Measurements from ENCODE around the gene GATC. TPM values are rescaled to one million over a fixed set of nuclear protein-coding genes. Genes with fewer than 3 reads are reported as not detected.

GATC gene, protein sequence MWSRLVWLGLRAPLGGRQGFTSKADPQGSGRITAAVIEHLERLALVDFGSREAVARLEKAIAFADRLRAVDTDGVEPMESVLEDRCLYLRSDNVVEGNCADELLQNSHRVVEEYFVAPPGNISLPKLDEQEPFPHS
- total RNA-seq: 10 to 100 TPM; 29.4 to 37.9 TPM

DNA sequence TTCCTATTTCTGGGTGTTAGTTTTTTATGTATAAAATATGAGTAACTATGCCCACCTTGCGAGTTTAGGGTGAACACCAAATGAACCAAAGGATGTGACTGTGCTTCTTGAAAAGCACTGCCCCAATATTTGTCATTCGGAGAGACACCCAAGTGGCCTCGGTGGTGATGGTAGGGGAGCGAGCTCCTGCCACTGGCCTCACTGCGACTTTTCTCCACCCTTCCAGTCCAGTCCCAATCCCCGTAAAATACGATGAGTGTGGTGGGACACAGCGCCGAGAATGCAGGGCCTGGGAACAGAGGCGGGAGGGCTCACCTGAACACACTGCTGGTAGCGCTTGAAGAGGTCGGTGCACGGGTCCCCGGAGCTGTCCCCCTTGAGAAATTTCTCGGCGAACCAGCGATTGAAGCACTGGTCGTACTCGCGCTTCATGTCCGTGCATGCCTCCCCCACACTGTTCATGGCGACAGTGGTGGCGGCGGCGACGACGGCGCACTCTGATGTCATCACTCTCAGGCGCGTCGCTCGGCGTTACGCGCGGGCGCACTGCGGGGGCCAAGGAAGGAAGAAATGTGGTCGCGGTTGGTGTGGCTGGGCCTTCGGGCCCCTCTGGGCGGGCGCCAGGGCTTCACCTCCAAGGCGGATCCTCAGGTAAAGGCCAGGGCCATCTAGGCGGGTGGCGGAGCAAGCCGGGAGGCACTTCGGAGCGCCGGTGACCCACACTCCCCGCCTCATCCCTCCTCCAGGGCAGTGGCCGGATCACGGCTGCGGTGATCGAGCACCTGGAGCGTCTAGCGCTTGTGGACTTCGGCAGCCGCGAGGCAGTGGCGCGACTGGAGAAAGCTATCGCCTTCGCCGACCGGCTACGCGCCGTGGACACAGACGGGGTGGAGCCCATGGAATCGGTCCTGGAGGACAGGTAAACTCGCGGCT, at the start of gene GATC, which contains the start of gene TRIAP1:
Gene GATC (plus strand): TSS at position 534 of the 933 bp plus-strand sequence. CDS start 37 bp downstream, at position 571.
Gene TRIAP1 (minus strand): TSS at position 474 of the 933 bp plus-strand sequence. CDS start 12 bp downstream, at position 462.
- Mint-ChIP-seq H3K9me3 (no peaks in the 10 kb centered on the region), H3K27me3 (ENCODE audit: low read depth) (no peaks in the 10 kb centered on the region), H3K4me1 (ENCODE audit: low read depth) (peaks cover 49% of the 10 kb centered on the region), H3K27ac (peak within 1 kb of the TSS; percentile 96), H3K36me3 (ENCODE audit: insufficient read depth in 2 of 2) (peaks cover 7 to 20% of the 10 kb centered on the region in 2 donors), H3K4me3 (peak within 1 kb of the TSS; percentile 93)
- peak; percentile 96 to 97 for ATAC-seq (replicated peaks in 1 of 2)
- DNase-seq: peak; percentile 91 to 92

DNA sequence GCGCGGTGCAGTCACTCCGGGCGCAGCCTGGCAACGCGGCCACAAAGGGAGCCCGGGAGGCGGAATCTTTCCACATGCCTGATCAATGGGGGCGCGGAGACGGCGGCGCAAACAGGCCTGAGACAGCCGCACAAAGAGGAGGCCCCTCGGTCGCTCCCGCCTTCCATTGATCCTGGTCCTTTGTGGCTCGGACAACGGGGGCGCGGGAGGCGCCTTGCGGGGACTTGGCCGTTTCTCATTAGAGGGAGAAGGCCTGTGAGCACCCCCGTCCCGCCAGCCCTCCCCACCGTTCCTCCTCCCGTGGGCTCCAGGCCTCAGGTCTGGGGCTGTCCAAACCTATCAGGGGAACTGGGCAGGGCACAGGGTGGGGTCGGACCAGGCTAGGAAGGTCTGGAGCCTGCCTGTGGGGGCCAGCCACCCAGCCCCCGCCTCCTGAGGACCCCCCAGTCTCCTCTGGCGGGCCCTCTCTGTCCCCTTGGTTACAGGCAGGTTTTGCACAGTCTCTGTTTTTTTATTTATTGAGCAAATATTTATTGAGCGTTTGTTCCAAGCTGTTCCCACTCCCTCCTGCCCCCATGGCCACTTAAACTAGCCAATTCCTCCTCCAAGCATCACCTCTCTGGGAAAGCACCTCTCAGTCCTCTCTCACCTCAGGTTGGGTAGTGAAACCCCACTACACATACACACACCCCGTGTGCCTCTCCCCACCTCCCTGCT, 48.3 kb upstream of the GATC start:
- DNase-seq (no peak), ATAC-seq (replicated peaks in 1 of 2) (no peak)
- no peak overlapping the region for H3K4me3 Mint-ChIP-seq
- H3K27ac Mint-ChIP-seq: no peak overlapping the region
- H3K36me3 Mint-ChIP-seq (ENCODE audit: insufficient read depth in 2 of 2): no peaks in the 10 kb centered on the region
- H3K4me1 Mint-ChIP-seq (ENCODE audit: low read depth): peaks cover 6% of the 10 kb centered on the region
- peaks cover 43% of the 10 kb centered on the region for H3K27me3 Mint-ChIP-seq (ENCODE audit: low read depth)
- H3K9me3 Mint-ChIP-seq: no peaks in the 10 kb centered on the region

DNA sequence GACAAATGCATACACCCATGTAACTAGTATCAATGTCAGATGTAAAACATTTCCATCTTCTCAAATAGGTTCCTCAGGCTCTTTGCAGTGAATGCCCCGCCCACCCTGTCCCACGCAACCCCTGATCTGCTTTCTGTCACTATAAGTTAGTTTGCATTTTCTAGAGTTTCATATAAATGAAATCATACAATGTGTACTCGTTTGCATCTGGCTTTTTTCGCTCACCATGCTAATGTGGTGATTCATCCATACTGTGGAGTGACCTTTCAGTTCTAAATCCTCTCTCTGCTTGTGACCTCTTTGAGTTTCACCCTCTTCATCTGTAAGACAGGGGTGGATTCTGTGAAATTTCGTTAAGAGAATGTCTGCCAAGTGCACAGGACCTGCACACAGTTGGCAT, 46.7 kb upstream of the GATC start:
- Mint-ChIP-seq H3K9me3 (no peaks in the 10 kb centered on the region), H3K4me1 (ENCODE audit: low read depth) (peaks cover 6% of the 10 kb centered on the region), H3K36me3 (ENCODE audit: insufficient read depth in 2 of 2) (no peaks in the 10 kb centered on the region), H3K27ac (no peak overlapping the region), H3K4me3 (no peak overlapping the region), H3K27me3 (ENCODE audit: low read depth) (peaks cover 43% of the 10 kb centered on the region)
- ATAC-seq (replicated peaks in 1 of 2) (peak; percentile 20 to 65), DNase-seq (no peak)

DNA sequence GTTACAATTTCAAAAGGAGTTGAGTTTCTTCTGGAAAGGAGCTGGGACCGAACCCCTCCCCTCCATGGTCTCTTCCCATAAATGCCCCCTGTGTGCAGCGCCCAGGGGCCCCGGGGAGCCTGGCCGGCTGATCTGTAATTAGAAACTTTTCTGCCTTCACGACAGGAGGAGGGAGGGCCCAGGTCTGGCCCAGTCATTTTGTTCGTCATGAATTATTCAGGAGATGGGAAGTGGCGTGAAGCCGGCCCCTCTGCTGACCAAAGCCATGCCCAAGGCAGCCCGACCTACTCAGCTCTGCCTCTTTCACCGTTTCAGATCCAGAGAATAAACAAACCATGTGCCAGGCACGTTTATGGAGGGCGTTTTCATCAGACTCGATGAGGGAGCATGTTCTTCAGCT, 44.0 kb upstream of the GATC start:
- H3K4me3 Mint-ChIP-seq: no peak overlapping the region
- peaks cover 6% of the 10 kb centered on the region for H3K4me1 Mint-ChIP-seq (ENCODE audit: low read depth)
- H3K9me3 Mint-ChIP-seq: no peaks in the 10 kb centered on the region
- H3K27me3 Mint-ChIP-seq (ENCODE audit: low read depth): peaks cover 23% of the 10 kb centered on the region
- H3K27ac Mint-ChIP-seq: no peak overlapping the region
- ATAC-seq (replicated peaks in 1 of 2): no peak
- no peak for DNase-seq
- no peaks in the 10 kb centered on the region for H3K36me3 Mint-ChIP-seq (ENCODE audit: insufficient read depth in 2 of 2)

DNA sequence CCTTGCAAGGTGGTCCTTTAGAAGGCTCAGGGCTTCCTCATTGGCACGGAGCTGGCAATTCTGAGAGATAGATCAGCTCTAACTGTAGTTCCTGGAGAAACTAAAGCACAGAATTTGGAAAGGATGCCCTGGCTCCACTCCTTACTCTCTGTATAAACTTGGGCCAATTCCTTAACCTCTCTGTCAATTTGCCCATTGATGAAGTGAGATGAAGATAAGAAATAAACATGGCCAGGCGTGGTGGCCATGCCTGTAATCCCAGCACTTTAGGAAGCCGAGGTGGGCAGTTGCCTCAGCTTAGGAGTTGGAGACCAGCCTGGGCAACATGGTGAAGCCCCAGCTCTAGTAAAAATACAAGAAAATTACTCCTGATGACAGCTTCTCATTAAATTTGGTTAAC, 42.4 kb upstream of the GATC start:
- peaks cover 6% of the 10 kb centered on the region for H3K4me1 Mint-ChIP-seq (ENCODE audit: low read depth)
- H3K27ac Mint-ChIP-seq: no peak overlapping the region
- ATAC-seq (replicated peaks in 1 of 2) (no peak), DNase-seq (no peak)
- H3K4me3 Mint-ChIP-seq: no peak overlapping the region
- no peaks in the 10 kb centered on the region for H3K36me3 Mint-ChIP-seq (ENCODE audit: insufficient read depth in 2 of 2)
- no peaks in the 10 kb centered on the region for H3K9me3 Mint-ChIP-seq
- peaks cover 14% of the 10 kb centered on the region for H3K27me3 Mint-ChIP-seq (ENCODE audit: low read depth)

DNA sequence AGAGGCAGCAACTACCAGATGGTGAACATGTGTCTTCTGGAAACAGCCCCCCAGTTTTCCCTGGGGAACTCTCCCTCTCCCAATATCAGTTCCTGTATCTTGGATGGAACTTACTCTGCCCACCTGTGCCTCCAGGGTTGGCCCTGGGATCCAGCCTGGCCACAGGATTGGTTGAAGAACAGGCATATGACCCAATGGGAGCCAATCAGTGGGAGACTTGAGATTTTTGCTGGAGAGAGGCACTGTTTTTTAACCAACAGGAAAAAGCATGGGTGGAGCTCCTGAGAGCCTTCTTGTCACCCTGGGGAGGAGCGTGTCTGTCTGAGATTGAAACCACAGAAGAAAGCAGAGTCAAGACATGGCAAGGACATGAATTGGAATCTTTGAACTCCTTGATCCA, 42.0 kb upstream of the GATC start:
- Mint-ChIP-seq H3K4me3 (no peak overlapping the region), H3K27me3 (ENCODE audit: low read depth) (peaks cover 14% of the 10 kb centered on the region), H3K36me3 (ENCODE audit: insufficient read depth in 2 of 2) (no peaks in the 10 kb centered on the region), H3K9me3 (no peaks in the 10 kb centered on the region), H3K27ac (no peak overlapping the region), H3K4me1 (ENCODE audit: low read depth) (peaks cover 6% of the 10 kb centered on the region)
- ATAC-seq (replicated peaks in 1 of 2) (no peak), DNase-seq (no peak)

DNA sequence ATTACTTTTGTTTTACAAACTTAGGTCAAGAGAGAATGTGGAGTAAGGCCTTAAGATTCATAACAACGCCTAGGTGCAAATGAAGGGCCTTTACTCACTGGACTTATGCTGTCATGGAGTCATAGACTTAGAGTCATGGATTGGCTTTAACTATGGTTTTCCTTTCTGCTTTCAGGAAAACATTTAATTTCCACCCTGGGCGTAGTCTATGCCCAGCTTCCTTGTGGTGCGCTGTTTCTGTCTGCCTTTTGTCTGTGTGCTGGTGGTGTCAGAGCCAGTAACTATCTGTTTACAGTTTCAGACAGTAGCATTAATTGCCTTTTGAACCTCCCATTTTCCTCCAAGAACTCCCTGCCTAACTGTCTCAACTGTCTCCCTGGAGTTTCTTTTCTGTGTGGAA, 40.2 kb upstream of the GATC start:
- Mint-ChIP-seq H3K36me3 (ENCODE audit: insufficient read depth in 2 of 2) (no peaks in the 10 kb centered on the region), H3K27me3 (ENCODE audit: low read depth) (no peaks in the 10 kb centered on the region), H3K27ac (no peak overlapping the region), H3K4me1 (ENCODE audit: low read depth) (no peaks in the 10 kb centered on the region), H3K4me3 (no peak overlapping the region), H3K9me3 (no peaks in the 10 kb centered on the region)
- DNase-seq (no peak), ATAC-seq (replicated peaks in 1 of 2) (no peak)

DNA sequence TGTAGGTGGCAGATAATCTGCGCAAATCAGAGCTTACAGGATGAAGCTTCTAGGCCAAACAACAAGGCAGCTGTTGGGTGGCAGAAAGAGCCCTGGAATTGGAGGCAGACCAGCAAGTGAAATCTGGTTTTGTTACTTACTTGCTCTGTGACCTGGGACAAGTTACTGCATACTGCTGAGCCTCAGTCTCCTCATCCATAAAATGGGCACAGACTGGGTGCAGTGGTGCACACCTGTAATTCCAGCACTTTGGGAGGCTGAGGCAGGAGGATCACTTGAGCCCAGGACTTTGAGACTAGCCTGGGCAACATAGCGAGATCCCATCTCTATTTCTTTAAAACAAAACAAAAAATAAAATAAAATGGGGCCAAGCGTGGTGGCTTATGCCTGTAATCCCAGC, 39.7 kb upstream of the GATC start:
- H3K27ac Mint-ChIP-seq: no peak overlapping the region
- no peak for ATAC-seq (replicated peaks in 1 of 2)

DNA sequence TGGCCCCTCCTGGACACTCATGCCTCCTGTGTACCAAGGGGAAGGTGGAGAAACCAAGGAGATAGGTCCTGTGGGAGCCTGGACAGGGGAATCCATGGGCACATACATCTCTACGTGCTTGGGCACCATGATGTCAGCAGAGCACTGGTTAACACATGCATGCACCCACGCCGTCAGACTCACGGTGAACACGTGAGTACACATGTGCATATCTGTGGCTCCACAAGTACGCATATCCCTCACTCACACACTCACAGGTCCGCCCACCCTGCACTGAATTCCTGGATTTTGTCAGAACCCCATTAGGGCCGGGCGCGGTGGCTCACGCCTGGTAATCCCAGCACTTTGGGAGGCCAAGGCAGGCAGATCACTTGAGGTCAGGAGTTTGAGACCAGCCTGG, 37.5 kb upstream of the GATC start:
- peaks cover 5% of the 10 kb centered on the region for H3K27me3 Mint-ChIP-seq (ENCODE audit: low read depth)
- H3K4me1 Mint-ChIP-seq (ENCODE audit: low read depth): no peaks in the 10 kb centered on the region
- ATAC-seq (replicated peaks in 1 of 2) (no peak), DNase-seq (no peak)
- H3K4me3 Mint-ChIP-seq: no peak overlapping the region
- H3K36me3 Mint-ChIP-seq (ENCODE audit: insufficient read depth in 2 of 2): no peaks in the 10 kb centered on the region
- H3K9me3 Mint-ChIP-seq: no peaks in the 10 kb centered on the region
- no peak overlapping the region for H3K27ac Mint-ChIP-seq

More for the DNA sequence above, 39.7 kb upstream of the GATC start:
- no peaks in the 10 kb centered on the region for H3K36me3 Mint-ChIP-seq (ENCODE audit: insufficient read depth in 2 of 2)
- H3K4me1 Mint-ChIP-seq (ENCODE audit: low read depth): no peaks in the 10 kb centered on the region
- DNase-seq: no peak
- no peak overlapping the region for H3K4me3 Mint-ChIP-seq
- no peaks in the 10 kb centered on the region for H3K27me3 Mint-ChIP-seq (ENCODE audit: low read depth)
- no peaks in the 10 kb centered on the region for H3K9me3 Mint-ChIP-seq

DNA sequence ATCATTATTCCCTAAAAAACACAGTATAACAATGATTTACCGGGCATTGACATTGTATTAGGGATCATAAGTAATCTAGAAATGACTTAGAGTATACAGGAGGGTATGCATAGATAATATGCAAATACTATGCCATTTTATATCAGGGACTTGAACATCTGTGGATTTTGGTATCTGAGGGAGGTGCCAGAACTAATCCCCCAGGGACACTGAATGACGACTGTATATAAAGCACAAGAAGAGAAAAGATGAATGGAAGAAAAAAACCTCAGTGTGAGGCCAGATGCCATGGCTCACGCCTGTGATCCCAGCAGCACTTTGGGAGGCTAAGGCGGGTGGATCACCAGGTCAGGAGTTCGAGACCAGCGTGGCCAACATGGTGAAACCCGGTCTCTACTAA, 33.8 kb upstream of the GATC start:
- Mint-ChIP-seq H3K4me3 (no peak overlapping the region), H3K27ac (no peak overlapping the region), H3K36me3 (ENCODE audit: insufficient read depth in 2 of 2) (no peaks in the 10 kb centered on the region), H3K9me3 (no peaks in the 10 kb centered on the region), H3K4me1 (ENCODE audit: low read depth) (no peaks in the 10 kb centered on the region), H3K27me3 (ENCODE audit: low read depth) (peaks cover 5% of the 10 kb centered on the region)
- ATAC-seq (replicated peaks in 1 of 2) (no peak), DNase-seq (no peak)

DNA sequence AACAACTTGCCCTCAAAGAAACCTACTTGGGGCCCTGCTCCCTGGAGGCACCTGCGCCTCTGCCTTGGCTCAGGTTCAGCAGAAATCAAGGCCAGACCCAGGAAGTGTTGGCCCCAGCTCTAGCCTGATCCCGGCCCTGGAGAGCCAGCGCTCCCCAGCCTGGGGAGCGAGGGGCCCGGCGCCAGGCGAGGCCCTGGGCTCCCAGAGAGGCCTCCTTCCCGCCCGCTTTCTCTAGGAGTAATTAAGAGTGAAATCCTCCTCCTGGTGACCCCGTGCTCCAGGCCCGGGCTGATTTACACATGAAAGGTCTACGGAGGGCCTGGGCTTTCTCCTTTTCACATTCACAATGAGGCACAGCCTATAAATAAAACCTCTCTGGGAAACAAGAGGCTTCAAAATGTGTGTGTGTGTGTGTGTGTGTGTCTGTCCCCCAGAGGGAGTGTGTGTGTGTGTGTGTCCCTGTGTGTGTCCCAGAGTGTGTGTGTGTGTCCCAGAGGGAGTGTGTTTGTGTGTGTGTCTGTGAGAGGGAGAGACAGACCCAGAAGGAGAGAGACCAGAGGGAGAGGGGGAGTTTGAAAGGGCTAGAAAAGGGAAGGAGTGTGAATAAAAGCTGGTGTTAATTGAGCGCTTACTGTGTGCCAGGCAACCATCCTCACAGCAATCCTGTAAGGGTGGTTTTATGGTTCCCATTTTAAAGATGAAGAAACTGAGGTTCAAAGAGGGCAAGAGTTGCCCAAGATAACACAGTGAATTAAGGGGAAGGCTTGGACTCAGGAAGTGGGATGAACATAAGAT, 32.1 kb upstream of the GATC start:
- no peak overlapping the region for H3K4me3 Mint-ChIP-seq
- H3K36me3 Mint-ChIP-seq (ENCODE audit: insufficient read depth in 2 of 2): no peaks in the 10 kb centered on the region
- H3K27me3 Mint-ChIP-seq (ENCODE audit: low read depth): peaks cover 5% of the 10 kb centered on the region
- no peak for DNase-seq
- no peaks in the 10 kb centered on the region for H3K4me1 Mint-ChIP-seq (ENCODE audit: low read depth)
- no peak for ATAC-seq (replicated peaks in 1 of 2)
- H3K27ac Mint-ChIP-seq: no peak overlapping the region
- no peaks in the 10 kb centered on the region for H3K9me3 Mint-ChIP-seq

DNA sequence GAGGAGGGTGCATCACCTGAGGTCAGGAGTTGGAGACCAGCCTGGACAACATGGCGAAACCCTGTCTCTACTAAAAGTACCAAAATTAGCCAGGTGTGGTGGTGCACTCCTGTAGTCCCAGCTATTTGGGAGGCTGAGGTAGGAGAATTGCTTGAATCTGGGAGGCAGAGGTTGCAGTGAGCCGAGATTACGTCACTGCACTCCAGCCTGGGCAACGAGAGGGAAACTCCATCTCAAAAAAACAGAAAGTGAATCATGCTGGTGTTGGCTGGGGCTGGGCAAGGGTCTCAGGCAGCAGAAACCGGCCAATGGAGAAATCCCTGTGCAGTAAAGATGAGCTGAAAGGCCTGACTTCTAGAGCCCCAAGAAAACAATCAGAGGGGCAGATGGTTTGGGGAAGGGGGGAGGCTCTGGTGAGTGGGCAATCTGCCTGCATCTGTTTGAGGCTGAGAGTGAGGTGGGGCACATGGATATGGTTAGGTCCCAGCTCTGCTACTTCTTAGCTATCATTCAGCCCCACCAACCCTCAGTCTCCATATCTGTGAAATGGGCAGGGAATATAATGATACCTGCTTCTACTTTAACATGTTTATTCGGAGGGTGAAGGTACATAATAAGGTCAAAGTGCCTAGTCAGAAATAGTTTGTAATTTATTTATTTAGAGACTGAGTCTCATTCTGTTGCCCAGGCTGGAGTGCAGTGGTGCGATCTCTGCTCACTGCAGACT, 29.6 kb upstream of the GATC start:
- DNase-seq (no peak), ATAC-seq (replicated peaks in 1 of 2) (no peak)
- Mint-ChIP-seq H3K27me3 (ENCODE audit: low read depth) (peaks cover 5% of the 10 kb centered on the region), H3K4me3 (no peak overlapping the region), H3K9me3 (no peaks in the 10 kb centered on the region), H3K36me3 (ENCODE audit: insufficient read depth in 2 of 2) (no peaks in the 10 kb centered on the region), H3K4me1 (ENCODE audit: low read depth) (no peaks in the 10 kb centered on the region), H3K27ac (no peak overlapping the region)

Measured in activated T-cell treated with anti-CD3 and anti-CD28 coated beads, Interleukin-2, amount 50 U/mL, for 72 hours (primary cell).